Measurements from ENCODE around the gene ENOX1. TPM values are rescaled to one million over a fixed set of nuclear protein-coding genes. Genes with fewer than 3 reads are reported as not detected.

Gene ENOX1
- total and polyA plus RNA-seq, 4 donors: 0.33 to 7.7 (median 1.1) TPM

- ATAC-seq (ENCODE audit: insufficient read depth, low FRiP score) (no peak), DNase-seq (no peak)
- no peaks in the 10 kb centered on the region for H3K27me3 ChIP-seq (ENCODE audit: control insufficient read depth in 3 of 3, insufficient read depth in 3 of 3, low read length in 2 of 3)
- no peak overlapping the region for H3K9ac ChIP-seq (ENCODE audit: insufficient read depth in 1 of 2, low read length in 2 of 2)
- 80 to 92% methylated on average over 2 of the region's 2 CpGs for WGBS, 2 donors
- H3K4me3 ChIP-seq: no peak overlapping the region
- no peak overlapping the region for H3K27ac ChIP-seq (ENCODE audit: low read depth in 1 of 2, low read length in 1 of 2)
- H3K4me1 ChIP-seq (ENCODE audit: control insufficient read depth in 5 of 5, insufficient read depth in 5 of 5, low read length in 5 of 5): peaks cover 0 to 13% (median 8%) of the 10 kb centered on the region in 5 donors
- no peaks in the 10 kb centered on the region for H3K9me3 ChIP-seq (ENCODE audit: control insufficient read depth in 4 of 4, insufficient read depth in 3 of 4, low read length in 3 of 4)
- TF ChIP-seq CTCF (IDR thresholded peaks at IDR 0.05; ENCODE audit: control extremely low read depth, extremely low read depth): no peak
- no peaks in the 10 kb centered on the region for H3K36me3 ChIP-seq (ENCODE audit: control insufficient read depth in 4 of 4, insufficient read depth in 4 of 4, low read length in 4 of 4)
These were observed 89.4 kb downstream of the ENOX1 start for GRCh38 chr13:43697323-43697722.

GRCh38 chr13:43694146-43694664 lies 92.6 kb downstream of the ENOX1 start:
- Histone ChIP-seq H3K9ac (ENCODE audit: insufficient read depth in 1 of 2, low read length in 2 of 2) (no peak overlapping the region), H3K27ac (ENCODE audit: low read depth in 1 of 2, low read length in 1 of 2) (no peak overlapping the region), H3K9me3 (ENCODE audit: control insufficient read depth in 4 of 4, insufficient read depth in 3 of 4, low read length in 3 of 4) (no peaks in the 10 kb centered on the region), H3K4me3 (no peak overlapping the region), H3K36me3 (ENCODE audit: control insufficient read depth in 4 of 4, insufficient read depth in 4 of 4, low read length in 4 of 4) (no peaks in the 10 kb centered on the region), H3K27me3 (ENCODE audit: control insufficient read depth in 3 of 3, insufficient read depth in 3 of 3, low read length in 2 of 3) (no peaks in the 10 kb centered on the region), H3K4me1 (ENCODE audit: control insufficient read depth in 5 of 5, insufficient read depth in 5 of 5, low read length in 5 of 5) (peaks cover 0 to 15% (median 9%) of the 10 kb centered on the region in 5 donors)
- DNase-seq (no peak), ATAC-seq (ENCODE audit: insufficient read depth, low FRiP score) (no peak)
- no peak for TF ChIP-seq CTCF (IDR thresholded peaks at IDR 0.05; ENCODE audit: control extremely low read depth, extremely low read depth)
- WGBS, 2 donors: 81 to 84% methylated on average over 1 of the region's 1 CpG

- ATAC-seq (ENCODE audit: insufficient read depth, low FRiP score): no peak
- Histone ChIP-seq H3K36me3 (ENCODE audit: control insufficient read depth in 4 of 4, insufficient read depth in 4 of 4, low read length in 4 of 4) (no peaks in the 10 kb centered on the region), H3K27me3 (ENCODE audit: control insufficient read depth in 3 of 3, insufficient read depth in 3 of 3, low read length in 2 of 3) (no peaks in the 10 kb centered on the region), H3K27ac (ENCODE audit: low read depth in 1 of 2, low read length in 1 of 2) (no peak overlapping the region), H3K4me3 (no peak overlapping the region), H3K9me3 (ENCODE audit: control insufficient read depth in 4 of 4, insufficient read depth in 3 of 4, low read length in 3 of 4) (no peaks in the 10 kb centered on the region), H3K9ac (ENCODE audit: insufficient read depth in 1 of 2, low read length in 2 of 2) (no peak overlapping the region), H3K4me1 (ENCODE audit: control insufficient read depth in 5 of 5, insufficient read depth in 5 of 5, low read length in 5 of 5) (peaks cover 0 to 16% (median 4%) of the 10 kb centered on the region in 5 donors)
- 72 to 77% methylated on average over 2 of the region's 2 CpGs for WGBS, 2 donors
- no peak for DNase-seq
- TF ChIP-seq CTCF (IDR thresholded peaks at IDR 0.05; ENCODE audit: control extremely low read depth, extremely low read depth): no peak
These were observed 93.1 kb downstream of the ENOX1 start for GRCh38 chr13:43693639-43694038.
